ENCODE measurements around the gene KRTAP5-9.

- no peak for TF ChIP-seq CTCF (optimal IDR thresholded peaks at IDR 0.05 in 1 of 3, IDR thresholded peaks at IDR 0.05 in 1 of 3, conservative IDR thresholded peaks at IDR 0.05 in 1 of 3; ENCODE audit: extremely low read depth in 1 of 3, insufficient read depth in 2 of 3, low read length in 3 of 3)
- no peak for TF ChIP-seq EZH2 (IDR thresholded peaks at IDR 0.05; ENCODE audit: low read length)
Observed at GRCh38 chr11:71543866-71544265, 4.4 kb upstream of the KRTAP5-9 start.

Data from keratinocyte (primary cell).